ENCODE measurements around the gene COL23A1. TPM values are rescaled to one million over a fixed set of nuclear protein-coding genes. Genes with fewer than 3 reads are reported as not detected.
A peak's percentile ranks its signal among the peaks of the same experiment; 100 is the strongest.

Gene COL23A1
- total RNA-seq, 1 donor from 2014 or later, result 0.19 TPM

- DNase-seq (ENCODE audit: low read depth), result no peak
Observed at GRCh38 chr5:178288401-178289368, 301.5 kb downstream of the COL23A1 start.

DNA sequence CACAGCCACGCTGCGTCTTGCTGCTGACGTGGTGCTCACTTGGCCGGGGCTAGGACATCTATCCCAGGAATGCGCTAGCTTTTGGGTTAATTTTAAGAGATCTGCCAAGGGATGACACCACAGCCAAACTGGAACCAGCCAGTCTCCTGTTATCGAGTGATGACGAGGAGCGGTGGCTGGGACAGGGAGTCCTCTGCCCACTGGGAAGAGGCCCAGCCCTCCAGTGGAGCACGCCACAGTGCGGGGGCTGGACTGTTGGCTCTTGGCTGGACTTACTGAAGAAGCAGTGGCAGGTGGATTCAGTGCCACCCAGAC, 302.4 kb downstream of the COL23A1 start:
- DNase-seq (ENCODE audit: low read depth), result no peak

DNA sequence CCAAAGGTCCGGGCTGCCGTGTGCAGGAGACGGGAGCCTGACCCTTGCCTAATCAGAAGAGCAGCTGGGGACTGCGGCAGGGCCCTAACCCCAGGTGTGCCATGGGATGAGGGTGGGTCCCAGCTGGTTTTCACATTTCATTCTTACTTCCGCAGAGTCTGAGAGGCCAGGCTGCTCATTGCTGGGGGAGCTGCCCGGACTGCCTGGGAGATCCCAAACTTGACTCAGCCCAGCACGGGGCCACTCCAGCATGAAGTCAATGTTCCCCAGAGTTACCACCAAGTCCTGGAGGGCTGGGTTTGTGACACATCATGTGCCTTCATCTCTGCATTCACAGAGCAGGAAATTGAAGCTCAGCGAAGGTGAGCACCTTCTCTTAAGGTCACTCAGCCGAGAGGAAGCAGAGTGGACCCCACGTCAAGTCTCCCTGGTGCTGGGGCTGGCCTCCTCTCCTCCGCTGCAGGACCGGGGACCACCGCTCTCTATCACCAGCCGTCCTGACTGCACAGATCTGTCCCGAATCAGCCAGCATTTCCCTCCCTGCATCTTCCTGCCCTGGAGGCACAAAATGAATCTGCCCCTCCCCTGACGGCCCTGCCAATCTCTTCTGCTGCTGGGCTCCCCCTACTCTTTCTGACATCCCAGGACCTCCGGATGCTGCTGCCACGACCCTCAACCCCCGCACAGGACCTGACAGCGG, 303.0 kb downstream of the COL23A1 start:
- DNase-seq (ENCODE audit: low read depth), result no peak

DNA sequence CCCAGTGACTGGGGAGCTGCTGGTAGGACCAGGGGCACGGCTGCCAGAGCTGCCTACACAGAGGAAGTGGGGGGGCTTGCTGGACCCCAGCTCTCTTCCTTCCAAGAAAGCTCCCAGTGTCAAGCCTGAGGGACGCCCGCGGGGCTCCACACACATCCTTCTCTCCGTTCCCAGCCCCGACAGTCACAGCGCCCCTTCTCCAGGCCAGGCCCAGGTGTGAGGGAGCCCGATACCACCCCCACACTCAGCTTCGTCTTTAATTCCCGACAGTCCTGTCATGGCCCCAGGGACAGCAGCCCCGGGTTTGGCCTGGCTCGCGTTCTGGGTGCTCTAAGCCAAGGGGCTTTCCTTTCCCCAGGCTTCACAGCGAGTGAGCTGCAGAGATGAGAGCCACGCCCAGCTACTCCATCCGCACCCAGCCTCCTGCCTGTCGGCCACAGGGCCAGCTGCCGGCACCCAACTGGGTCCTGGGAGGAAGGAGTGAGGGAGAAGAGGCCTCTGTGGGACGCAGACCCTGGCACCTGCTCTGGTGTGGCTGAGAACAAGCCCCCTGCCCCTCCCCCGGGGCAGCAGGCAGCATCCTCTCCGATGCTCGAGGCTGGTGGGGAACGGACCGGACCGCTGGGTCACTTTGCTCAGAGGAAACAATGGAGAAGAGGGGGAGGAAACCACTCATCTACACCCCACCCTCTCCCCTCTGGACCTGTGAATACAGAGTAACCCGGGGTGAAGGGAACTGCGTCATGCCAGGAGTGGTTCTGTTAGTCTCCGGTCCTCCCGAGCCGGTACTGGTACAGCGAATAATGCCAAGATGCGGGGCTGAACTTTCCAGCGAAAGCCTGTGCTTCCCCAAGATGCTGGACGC, 303.7 kb downstream of the COL23A1 start:
- DNase-seq (ENCODE audit: low read depth), result no peak

DNA sequence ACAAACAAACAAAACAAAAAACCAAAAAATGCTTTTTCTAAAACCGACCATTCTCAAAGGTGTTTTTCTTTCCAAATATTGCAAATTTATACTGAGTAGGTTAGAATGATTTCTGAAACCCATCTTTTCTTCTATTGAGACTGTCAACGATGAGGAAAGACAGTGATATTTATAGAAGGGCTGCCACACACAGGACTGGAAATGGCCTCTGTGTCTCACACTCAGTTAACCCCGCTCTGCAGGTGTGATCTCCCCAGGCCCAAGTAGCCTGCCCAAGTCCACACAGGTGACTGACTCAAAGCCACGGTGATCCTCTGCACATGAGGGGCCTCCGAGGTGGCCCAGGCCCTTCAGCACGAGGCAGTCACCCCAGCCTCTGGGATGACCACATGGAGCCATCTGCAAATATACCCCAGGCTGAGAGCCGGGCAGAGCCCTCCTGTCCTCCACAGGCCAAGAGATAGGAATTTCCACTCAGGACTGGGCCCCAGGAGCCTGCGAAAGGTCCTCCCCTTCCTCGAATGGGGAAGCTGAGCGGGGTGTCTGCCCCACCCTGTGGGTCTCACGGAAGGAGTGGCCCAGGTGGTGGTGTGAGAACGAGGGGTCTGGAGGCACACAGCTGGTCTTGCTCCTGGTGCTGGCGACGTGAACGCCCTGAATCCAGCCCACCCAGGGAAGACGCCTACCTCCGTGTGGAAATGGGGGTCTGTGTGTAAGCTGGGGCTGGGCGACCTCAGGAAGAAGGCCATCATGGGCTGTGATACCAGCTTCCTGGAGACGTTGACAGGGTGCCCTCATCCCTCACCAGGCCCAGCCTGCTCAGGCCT, 304.6 kb downstream of the COL23A1 start:
- DNase-seq (ENCODE audit: low read depth), result no peak

DNA sequence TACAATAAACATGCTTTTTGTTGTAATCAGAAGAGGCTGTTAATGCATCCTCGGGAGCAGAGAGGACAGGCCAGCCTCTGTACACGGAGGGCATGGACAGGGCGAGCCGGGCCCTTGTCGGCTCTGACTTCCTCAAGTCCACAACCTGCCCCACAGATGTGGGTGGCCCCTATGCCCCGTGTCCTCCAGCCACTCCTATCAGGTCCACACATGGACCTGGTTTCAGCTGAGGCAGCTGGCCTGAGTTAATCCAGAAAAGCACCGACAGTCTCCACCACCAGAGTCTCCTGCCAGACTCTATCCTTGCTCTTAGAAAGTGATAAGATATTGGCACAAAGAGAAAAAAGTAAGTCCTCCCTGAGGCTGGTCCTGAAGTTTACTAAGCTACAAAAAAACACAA, 305.2 kb downstream of the COL23A1 start:
- no peak for DNase-seq (ENCODE audit: low read depth)

GRCh38 chr5:178284093-178284675, 306.0 kb downstream of the COL23A1 start:
- DNase-seq (ENCODE audit: low read depth), result peak; percentile 24

- no peak for DNase-seq (ENCODE audit: low read depth)
Observed at GRCh38 chr5:178283520-178283919, 306.7 kb downstream of the COL23A1 start.

DNA sequence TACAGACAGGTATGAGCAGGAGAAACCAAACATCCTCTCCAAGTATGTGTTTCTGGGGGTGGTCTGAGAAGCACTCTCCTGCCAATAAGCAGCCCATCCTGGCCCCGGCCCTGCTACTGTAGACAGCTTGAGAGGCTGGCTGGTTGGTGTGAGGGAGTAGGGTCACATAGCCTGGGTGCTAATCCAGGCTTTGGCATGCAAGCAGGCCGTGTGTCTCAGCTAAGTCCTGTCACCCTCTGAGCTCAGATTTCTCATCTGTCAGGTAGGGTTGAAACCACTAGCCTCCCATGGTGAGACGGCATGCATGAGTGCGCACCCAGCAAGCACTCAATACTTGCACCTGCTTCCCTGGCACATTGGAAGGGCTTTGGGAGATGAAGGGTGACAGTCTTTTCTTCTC, 307.8 kb downstream of the COL23A1 start:
- peak; percentile 10 for DNase-seq (ENCODE audit: low read depth)

GRCh38 chr5:178281331-178281730, 308.9 kb downstream of the COL23A1 start:
- DNase-seq (ENCODE audit: low read depth), result no peak

DNA sequence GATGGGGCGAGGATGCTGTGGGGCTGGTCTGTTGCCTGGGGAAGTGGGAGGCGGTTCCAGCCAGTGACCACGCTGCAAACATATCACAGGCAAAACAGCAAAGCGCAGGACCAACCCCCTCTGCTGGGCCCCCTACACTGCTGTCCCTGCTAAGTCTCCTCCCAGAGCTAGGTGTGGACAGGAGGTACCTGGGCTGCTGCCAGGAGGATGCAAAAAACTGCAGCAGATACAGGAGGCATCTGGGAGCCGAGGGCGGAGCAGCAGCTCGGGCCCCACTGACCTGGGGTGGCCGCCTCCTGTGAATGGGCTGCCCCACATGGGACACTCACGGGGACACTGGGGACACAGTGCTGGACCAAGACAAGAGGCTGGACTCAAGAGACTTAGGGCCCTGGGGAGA, 309.6 kb downstream of the COL23A1 start:
- no peak for DNase-seq (ENCODE audit: low read depth)

- DNase-seq (ENCODE audit: low read depth), result peak; percentile 81
Observed at GRCh38 chr5:178279723-178280438, 310.3 kb downstream of the COL23A1 start.

GRCh38 chr5:178279026-178279722, 311.0 kb downstream of the COL23A1 start:
- DNase-seq (ENCODE audit: low read depth), result no peak

DNA sequence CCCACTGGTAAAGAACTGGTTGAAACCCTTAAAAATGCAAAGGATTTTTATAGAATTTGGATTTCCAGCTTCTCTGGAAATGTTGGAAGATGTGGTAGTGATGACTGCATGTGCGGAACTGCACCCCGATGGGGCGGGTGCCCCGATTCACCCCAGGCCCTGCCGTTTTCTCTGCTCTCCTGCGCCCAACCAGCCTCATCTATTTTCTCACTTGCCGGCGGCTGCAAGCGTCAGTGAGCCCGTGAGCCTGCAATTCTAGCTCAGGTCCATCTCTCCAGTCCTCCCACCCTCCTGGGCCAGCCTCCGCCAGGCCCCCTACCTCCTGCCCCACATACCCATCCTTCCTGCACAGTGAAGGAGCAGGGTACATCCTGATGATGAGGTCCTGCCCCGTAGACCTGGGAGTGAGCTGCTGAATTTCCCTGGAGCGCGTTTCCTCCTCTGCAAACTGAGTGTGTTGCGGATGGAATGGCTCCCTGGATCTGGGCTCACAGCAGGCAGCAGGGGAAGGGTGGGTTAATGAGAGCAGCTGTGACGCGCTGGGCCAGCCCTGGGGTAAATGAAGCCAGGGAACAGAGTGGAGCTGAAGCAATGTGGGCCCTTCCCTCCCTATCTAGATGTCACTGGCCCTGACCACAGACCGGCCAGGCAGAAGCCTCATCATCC, 311.7 kb downstream of the COL23A1 start:
- no peak for DNase-seq (ENCODE audit: low read depth)

GRCh38 chr5:178277866-178278265, 312.3 kb downstream of the COL23A1 start:
- no peak for DNase-seq (ENCODE audit: low read depth)

DNA sequence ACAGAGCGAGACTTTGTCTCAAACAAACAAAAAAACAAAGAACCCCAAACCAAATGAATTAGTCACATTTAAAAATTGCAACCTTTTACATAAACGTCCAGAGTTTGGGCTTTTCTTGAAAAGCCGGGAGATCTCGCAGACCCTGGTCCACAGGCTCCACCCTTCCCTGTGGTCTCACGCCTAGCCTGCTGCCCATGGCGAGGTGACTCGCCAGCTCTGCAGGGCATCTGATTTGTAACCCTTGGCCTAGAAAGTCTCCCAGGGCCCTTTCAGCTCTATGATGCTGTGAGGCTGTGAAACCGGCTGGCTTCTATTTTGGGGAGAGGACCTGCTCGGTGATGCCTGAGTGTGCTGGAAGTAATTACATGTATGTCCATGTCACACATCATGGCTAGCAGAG, 312.8 kb downstream of the COL23A1 start:
- DNase-seq (ENCODE audit: low read depth), result no peak

GRCh38 chr5:178274781-178275537, 315.2 kb downstream of the COL23A1 start:
- DNase-seq (ENCODE audit: low read depth), result no peak

All from myocyte (in vitro differentiated cells).